GM20431 (cell line): ENCODE results near the gene MAPRE2.

ENCODE experiments used
- in situ Hi-C: fragments of 300-500 bp; cut with MseI, MboI; formaldehyde crosslinking; loops from one replicate; pipeline ENCODE4 v1.15.0; 2020; ENCODE audit warnings: low sequenced_read_pairs; ENCODE audit not compliant: unreplicated experiment

Gene MAPRE2

DNA sequence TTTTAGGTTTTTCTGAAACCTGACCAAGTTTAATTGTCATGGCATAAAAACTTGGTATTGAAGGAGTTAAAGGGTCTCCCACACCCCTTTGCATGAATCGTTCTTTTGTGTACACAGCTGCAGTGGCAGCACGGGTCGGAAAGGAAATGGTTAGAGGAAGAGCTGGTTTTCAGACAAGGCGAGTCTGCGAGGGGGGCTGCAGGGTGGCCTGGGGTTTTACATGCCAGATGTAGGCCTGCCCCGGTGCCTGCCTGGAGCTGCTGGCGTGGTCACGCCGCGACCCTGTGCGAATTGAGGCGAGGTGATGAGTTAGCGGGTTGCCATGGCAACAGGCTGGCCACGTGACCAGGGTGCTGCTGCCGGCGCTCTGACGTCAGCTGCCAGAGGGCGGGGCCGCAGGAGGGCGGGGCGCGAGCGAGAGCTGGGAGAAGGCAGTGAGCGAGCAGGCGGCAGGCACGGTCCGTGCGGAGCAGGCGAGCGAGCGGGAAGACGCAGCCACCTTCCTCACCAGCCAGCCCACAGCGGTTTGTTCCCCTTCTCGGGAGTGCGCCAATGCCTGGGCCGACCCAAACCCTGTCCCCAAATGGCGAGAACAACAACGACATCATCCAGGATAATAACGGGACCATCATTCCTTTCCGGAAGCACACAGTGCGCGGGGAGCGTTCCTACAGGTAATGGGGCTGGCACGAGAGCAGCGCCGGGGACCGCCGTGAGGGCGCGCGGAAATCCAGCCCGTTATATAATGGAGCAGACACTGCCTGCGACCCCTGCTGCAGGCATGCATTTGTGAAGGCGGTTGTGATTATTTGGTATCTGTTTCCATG lies at the start of gene MAPRE2:
TSS of gene MAPRE2 (plus strand) at position 426 of the 827 bp plus-strand sequence. CDS start at position 553, 127 bp downstream.
- in situ Hi-C loops: no loop called here

DNA sequence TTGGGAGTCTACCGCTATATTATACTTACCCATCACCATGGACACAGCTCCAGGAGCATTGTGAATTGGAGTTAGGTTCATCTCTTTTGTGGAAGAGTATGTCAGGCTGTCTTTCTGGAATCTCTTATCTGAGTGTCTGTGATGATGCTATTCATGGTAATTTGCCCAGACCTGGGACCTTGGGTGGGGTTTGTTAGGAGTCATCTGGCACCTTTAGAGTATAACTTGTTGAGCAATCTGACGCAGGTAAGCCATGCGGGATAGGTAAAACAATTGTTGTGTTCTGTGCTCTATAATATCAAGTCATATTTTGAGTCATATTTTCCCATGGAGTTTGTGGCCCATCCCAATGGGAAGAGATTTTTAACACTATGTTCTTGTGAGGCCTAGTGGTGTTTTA lies 49.7 kb upstream of the MAPRE2 start:
- in situ Hi-C loops: no loop called here

DNA sequence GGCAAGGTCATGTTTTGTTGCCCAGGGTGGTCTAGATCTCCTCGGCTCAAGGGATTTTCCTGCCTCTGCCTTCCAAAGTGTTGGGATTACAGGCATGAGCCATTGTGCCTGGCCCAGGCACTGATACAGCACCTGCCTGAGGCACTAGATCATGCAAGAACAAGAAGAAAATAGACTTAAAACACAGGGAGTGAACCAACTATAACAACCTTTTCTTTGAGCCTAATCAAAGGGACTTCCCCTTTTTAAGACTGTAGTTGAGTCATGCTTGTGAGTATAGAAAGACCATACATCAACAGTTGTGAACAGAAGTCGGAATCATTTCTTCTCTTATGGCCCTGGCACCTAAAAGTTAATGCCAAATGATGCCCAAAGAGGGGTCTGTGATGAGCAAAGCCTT lies 47.9 kb upstream of the MAPRE2 start:
- in situ Hi-C loops: no loop called here

DNA sequence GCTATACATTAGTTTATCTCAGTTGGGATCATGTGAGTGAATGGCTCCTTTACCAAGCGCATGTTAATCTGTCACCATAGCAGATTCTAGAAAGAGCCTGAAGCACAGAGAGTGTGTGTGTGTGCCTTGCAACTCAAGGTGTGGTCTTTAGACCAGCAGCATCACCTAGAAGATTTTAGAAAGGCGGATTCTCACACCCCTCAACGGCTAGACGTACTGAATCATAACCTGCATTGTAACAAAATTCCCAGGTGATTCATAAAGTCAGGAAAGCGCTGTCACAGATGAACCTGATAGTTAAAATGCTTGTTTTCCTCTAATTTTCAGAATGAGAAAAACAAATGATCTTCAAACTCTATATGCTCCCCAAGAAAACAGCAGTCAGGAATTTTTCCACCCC lies 45.5 kb upstream of the MAPRE2 start:
- in situ Hi-C loops: no loop called here

DNA sequence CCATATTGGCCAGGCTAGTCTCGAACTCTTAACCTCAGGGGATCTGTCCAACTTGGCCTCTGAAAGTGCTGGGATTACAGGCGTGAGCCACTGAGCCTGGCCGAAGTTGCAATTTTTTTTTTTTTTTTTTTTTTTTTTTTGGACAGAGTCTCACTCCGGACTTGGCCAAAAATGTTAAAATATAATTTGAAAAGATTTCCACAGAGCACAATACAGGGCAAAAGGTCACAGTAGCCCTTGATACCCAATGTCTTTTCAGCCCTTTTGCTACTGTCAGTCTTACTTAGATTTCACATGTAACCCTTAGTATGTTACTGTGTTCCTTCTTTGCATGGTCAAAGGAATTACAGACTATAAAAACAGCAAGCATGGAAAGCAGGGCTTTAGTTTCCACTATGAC lies 42.6 kb upstream of the MAPRE2 start:
- in situ Hi-C loops: no loop called here

DNA sequence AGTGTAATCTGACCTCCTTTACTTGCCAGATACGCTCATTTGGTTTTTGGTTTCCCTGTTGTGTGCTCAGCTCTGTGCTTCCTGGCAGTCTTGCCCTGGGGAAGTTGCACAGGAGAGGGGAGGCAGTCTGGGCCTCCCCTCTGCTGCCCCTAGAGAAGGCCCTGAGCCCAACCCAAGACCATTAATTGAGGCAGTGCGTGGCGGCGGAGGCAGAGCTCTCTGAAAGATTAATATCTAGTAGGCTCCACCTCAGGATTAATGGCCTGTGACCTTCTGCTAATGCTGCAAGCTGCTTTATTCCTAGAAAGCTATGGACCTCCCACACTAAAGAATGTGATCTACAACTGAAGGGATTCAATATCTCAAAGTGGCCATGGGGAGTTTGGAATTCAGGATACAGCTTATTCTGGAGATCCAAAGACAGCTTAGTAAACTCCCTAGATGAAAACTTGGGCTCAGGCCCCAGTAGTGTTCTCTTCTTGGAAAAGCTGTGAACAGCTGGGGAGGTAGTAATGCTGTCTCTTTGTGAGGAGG lies 41.4 kb upstream of the MAPRE2 start:
- in situ Hi-C loops: loop anchor here (25.0 kb wide), 2 partner anchors 137 to 362 kb away; no protein-coding TSS in a partner anchor

DNA sequence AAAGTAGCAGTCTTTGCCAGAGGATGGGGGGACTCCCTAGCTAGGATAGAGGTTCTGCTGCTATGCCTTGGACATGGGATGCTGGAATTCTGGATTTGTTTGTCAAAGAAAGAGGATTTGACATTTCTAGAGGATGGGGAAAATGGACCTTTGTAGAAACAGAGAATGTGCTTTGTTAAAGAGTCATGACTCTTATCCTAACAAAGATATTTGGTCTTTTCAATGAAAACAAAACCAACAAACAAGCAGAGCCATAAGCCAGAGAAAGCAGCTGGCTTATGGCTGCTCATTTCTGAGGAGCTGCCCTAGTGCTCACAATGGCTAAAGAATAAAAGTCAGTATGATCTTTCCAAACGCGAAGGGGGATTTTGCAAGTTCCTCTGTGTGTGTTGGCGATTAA lies 40.8 kb upstream of the MAPRE2 start:
- in situ Hi-C loops: loop anchor here (25.0 kb wide), 2 partner anchors 137 to 362 kb away; no protein-coding TSS in a partner anchor

DNA sequence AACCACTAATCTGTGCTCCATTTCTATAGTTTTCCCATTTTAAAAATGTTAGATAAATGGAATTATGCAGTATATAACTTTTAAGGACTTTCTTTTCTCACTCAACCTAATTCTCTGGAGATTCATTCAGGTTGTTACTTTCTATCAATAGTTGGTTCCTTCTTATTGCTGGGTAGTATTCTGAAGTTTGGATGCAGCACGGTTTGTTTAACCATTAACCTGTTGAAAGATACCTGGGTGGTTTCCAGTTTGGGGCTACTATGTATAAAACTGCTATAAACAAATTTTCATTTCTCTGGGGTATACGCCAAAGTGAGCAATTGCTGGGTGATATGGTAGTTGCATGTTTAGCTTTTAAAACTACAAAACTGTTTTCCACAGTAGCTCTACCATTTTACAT lies 39.1 kb upstream of the MAPRE2 start:
- in situ Hi-C loops: loop anchor here (25.0 kb wide), 2 partner anchors 135 to 360 kb away; no protein-coding TSS in a partner anchor

DNA sequence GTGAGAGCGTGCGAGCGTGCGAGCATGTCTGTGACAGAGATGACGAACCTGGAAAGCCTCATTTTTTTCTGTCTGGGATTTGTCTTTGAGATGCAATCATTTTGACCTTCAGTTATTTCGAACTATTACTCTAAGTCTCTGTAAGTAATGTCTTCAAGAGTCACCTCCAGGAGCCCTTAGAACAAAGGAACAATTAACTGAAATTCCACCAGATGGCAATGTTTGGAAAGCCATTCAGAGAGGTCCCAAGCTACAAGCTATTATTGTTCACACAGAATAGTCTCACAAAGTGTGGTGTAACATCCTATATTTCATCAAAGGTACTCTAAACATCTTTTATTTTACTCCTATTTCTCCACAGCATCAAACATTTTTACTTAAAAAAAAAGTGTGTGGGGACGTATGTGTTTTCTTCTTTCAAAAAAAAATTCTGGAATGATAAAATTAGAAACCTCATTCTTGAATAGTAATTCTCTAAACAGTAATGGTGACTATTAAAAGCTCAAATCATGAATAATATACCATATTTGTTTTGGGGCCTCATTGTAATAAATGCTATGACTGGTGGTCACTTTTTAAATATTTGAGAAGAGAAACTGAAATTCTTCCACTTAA lies 35.1 kb upstream of the MAPRE2 start:
- in situ Hi-C loops: loop anchor here (25.0 kb wide), 2 partner anchors 131 to 356 kb away; no protein-coding TSS in a partner anchor

DNA sequence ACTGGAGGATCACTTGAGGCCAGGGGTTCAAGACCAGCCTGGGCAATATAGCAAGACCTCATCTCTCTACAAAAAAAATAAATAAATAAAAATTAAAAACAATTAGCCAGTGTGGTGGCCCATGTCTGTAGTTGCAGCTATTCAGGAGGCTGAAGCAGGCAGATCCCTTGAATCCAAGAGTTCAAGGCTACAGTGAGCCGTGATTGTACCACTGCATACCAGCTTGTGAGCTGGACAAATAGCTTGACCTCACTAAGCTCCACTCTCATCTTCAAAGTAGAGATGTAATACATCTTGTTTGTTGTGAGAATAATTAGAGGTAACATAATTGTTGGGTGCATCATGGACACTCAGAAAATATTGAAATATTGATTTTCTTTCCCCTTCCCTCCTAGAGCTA lies 31.1 kb upstream of the MAPRE2 start:
- in situ Hi-C loops: loop anchor here (25.0 kb wide), 2 partner anchors 127 to 352 kb away; no protein-coding TSS in a partner anchor

DNA sequence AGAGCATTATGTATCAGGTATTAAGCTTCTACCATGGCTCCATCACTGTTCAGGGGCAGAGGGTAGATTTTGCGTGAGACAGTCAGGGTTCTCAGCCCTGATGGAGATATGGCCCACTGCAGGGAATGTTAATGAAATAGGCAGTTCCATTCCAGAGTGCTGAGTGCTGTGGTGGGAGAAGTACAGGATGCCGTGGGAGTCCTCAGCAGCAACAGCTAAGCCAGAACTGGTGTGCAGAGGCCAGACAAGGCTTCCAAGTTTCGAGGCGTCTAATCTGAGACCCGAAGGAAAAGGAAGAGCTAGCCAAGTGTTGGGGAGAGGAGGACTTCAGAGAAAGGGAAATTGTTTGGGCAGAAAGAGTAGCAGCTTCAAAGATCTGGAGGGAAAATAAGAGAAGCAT lies 30.2 kb upstream of the MAPRE2 start:
- in situ Hi-C loops: loop anchor here (25.0 kb wide), 2 partner anchors 126 to 351 kb away; no protein-coding TSS in a partner anchor

DNA sequence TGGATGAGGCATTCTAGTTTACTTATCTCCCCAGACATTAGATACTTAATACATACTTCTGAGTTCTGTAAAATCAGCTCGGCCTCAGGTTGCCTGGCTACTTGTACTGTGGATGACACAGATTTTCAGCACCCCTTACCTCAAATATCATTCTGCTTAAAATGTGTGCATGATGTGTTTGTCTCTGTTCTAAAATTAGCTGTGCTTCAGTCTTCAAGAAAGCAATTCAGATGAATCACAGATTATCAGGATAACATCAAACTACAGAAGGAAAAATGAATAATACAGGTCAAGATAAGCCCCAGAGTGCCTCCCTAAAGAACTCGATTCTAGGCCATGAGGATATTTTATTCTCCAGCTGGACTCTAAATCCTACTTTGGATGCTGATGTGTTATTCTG lies 21.3 kb upstream of the MAPRE2 start:
- in situ Hi-C loops: loop anchor here (25.0 kb wide), 2 partner anchors 117 to 342 kb away; no protein-coding TSS in a partner anchor

DNA sequence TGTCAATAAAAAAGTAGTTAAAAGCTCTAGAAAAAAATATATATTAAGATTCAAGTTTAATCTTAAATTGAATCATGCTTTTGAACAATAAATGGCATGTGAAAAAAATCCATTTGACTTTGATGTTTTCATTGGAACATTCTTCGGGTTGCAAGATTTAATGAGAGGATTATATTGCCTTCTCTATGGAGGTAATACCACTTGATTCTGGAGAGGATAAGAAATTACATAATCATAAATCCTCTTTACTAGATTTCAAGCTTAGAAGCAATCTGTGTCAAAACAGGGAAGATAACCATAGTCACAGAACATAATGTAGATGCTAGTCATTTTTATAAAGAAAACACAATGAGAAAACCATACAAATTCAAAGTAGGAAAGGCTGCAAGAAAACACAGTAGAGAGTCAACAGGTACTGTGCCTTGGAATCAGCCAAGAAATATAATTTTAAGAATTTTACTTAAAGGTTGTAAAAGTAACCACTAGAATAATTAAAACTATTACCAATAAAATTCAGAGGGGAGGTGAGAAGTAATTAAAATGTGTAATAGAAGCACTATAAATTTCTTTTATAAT lies 18.7 kb upstream of the MAPRE2 start:
- in situ Hi-C loops: loop anchor here (25.0 kb wide), 2 partner anchors 115 to 340 kb away; no protein-coding TSS in a partner anchor

DNA sequence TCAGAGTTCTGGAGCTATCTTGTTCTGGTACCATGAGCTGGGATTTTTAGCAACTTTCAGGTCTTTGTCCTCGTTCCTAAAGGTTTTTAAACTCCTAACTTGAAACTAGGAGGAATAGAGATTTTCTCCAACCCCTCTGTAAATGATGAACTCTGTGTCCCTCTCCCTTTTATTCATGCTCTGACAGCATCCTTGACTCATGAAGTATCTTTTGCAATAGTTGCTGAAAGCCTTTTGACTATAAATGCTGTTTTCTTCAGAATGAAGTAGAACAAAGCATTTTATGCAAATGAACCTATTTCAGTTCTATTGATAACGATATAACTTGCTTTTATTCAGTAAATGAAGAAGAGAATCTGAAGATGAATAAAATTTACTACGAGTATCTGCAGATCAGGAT lies 17.0 kb upstream of the MAPRE2 start:
- in situ Hi-C loops: loop anchor here (25.0 kb wide), 2 partner anchors 113 to 338 kb away; no protein-coding TSS in a partner anchor

DNA sequence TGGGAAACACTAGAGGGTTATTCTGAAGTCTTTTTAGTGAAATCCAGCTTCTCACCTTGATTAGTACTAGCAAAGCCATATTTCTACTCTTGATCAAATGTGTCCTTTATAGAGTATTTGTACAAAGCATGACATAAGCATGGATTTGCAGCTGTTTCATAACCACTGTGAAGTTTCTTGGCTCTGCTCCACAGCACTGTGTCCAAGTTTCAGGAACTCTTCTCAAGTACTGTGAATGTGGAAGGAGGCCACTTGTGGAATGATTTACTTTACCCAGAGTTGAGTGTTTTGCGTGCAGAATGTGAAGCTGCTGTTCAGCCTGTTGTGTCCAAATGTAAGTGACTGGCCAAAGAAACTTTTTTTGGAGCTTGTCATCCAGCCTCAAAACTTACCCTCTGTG lies 16.2 kb upstream of the MAPRE2 start:
- in situ Hi-C loops: loop anchor here (25.0 kb wide), 2 partner anchors 112 to 337 kb away; no protein-coding TSS in a partner anchor

DNA sequence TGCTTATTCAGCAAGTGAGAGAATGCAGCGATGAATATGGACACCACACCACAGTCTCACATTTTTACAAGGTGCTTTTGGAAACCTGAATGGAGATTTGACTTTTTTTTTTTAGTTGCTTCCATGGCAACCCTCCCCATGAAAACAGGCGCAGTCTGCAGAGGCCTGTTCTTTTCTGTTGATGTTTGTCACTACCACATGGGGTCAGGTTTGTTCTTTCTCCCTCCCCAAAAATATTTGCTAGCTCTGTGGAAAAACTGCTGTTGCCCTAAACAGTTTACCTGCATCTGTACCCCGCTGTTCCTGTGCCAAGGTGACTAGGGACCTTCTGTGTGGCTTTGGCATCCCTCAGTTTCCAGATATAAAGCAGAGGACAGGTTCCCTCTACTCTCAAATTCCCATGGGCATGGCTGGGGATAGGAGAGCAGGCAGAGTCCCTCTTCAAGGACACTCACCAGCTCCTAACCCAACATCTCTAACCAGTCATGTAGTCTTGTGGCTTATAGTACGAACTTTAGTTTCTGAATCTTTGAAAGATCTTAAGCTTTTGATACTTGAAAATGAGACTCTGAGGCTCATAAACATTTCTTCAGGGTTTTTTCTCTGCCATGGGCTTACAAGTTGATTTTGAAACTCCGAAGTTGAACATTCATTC lies 14.7 kb upstream of the MAPRE2 start:
- in situ Hi-C loops: no loop called here

DNA sequence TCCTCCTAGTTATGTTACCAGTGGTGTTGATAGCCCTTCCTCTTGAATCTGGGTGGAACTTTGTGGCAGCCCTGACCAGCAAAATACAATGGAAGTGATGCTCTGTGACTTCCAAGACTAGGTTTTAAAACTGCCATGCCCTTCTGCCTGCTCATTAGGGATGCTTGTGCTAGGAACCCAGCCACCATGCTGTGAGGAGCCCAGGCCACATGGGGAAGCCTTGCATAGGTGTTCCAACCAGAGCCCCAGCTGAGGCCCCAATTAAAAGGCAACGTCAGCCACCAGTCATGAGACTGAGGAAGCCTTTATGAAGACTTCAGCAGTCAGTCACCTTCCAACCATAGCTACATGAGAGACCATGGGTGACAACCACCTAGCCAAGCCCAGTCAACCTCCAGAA lies 14.0 kb upstream of the MAPRE2 start:
- in situ Hi-C loops: no loop called here

DNA sequence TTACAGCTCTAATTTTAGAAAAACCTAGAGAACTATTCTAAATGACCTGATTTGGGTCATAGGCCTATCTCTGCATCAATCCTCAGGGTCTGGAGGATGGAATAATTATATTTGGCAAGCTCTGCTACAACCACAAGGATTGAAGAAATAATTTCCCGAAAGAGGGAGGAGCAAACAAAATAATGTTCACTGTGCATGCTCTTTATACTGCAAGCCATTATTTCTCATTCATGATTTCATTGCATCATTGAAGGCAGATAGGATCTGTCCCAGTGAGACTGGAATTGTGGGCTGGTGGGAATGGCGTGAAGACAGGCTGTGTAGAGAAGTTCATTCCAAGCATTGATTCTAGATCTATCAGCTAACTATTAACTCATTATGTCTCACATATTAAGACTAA lies 12.7 kb upstream of the MAPRE2 start:
- in situ Hi-C loops: no loop called here

DNA sequence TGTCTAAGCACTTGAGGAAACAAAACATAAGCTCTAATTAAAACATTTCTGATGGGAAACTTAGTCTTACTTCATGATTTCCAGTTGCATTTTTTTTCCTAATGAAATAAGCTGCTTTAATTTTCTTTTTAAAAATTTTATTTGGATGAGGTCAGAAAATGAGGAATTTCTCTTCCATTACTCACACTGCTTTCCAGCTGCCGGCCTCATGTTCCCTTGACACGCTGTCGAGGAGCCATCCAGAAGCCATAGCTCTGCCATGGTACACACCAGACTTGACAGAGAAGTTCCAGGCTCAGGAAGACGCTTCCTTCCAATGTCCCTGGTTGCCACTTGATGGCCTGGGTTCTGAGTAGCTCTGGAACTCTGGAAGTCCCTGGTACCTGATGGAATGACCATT lies 12.1 kb upstream of the MAPRE2 start:
- in situ Hi-C loops: no loop called here

DNA sequence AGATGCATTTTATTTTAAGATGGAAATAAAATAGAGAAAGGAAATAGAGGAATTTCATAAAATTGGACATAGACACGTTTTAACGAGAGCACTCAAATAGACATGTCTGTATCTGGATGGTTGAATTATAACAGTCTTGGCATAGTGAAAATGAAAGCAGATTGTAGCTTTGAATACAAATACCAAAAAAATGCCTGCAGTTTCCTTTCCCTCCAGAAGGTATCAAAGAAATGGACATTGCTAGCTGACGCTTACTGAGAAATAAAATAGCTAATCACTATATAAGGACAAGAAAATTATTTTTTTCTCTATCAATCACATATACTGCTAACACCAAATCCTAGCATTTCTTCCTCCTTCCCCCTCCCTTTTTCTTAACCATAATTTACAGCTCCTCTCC lies 11.4 kb upstream of the MAPRE2 start:
- in situ Hi-C loops: no loop called here
